H1 (cell line): ENCODE data around the gene FAM174B. TPM values are rescaled to one million over a fixed set of nuclear protein-coding genes. Genes with fewer than 3 reads are reported as not detected.

Source experiments
- CTCF ChIA-PET: fragments of 300-600 bp; sonication (Branson Sonifier 250); formaldehyde crosslinking; loops from one replicate; lab custom pipeline; 2021; ENCODE audit not compliant: partially characterized antibody; lab: Charles Lee
- POLR2A ChIA-PET: fragments of 300-600 bp; sonication (Branson Sonifier 250); formaldehyde crosslinking; loops from one replicate; lab custom pipeline; 2021; ENCODE audit warnings: inconsistent platforms; ENCODE audit not compliant: partially characterized antibody; lab: Charles Lee
- DNase-seq, 2 experiments: peaks; one replicate each; pipeline versions ENCODE4 v3.0.0 to v3.0.0-alpha.2; 2010 to 2022; ENCODE audit warnings: low spot score in 2 of 2, low read depth in 1 of 2, mixed read lengths in 1 of 2
- FAIRE-seq: peaks from 2 replicates; lab custom pipeline; 2011; peaks lifted over from hg19 to GRCh38; lab: Jason Lieb, UNC
- H2AFZ ChIP-seq: 2 replicates; pipeline ENCODE4 v1.8.1; 2012; ENCODE audit warnings: low read length, inconsistent platforms
- H2AK5ac ChIP-seq: 2 replicates; pipeline ENCODE4 v1.6.1; 2013; ENCODE audit warnings: low read depth, low read length
- H2BK120ac ChIP-seq: replicated peaks from 2 replicates; pipeline ENCODE3; 2013; ENCODE audit warnings: low read depth, low read length, inconsistent platforms
- H2BK12ac ChIP-seq: 2 replicates; pipeline ENCODE4 v1.6.1; 2013; ENCODE audit warnings: low read depth, low read length
- H2BK15ac ChIP-seq: 2 replicates; pipeline ENCODE4 v1.6.1; 2013; ENCODE audit warnings: low read length
- H2BK20ac ChIP-seq: 2 replicates; pipeline ENCODE4 v1.6.1; 2013; ENCODE audit warnings: low read length
- H2BK5ac ChIP-seq: 2 replicates; pipeline ENCODE4 v1.6.1; 2013; ENCODE audit warnings: low read depth, low read length
- H3K14ac ChIP-seq: 2 replicates; pipeline ENCODE4 v1.6.1; 2013; ENCODE audit warnings: inconsistent platforms; ENCODE audit not compliant: insufficient read length
- H3K18ac ChIP-seq: 2 replicates; pipeline ENCODE4 v1.6.1; 2013; ENCODE audit warnings: low read length; ENCODE audit errors: extremely low read depth
- H3K23ac ChIP-seq: 2 replicates; pipeline ENCODE4 v1.6.1; 2013; ENCODE audit warnings: inconsistent platforms; ENCODE audit not compliant: insufficient read length
- H3K23me2 ChIP-seq: 2 replicates; pipeline ENCODE4 v1.6.1; 2013; ENCODE audit warnings: low read depth, low read length
- H3K27ac ChIP-seq: 2 replicates; pipeline ENCODE4 v1.6.1; 2011; ENCODE audit warnings: low read depth, low read length, inconsistent platforms
- H3K27me3 ChIP-seq, 4 experiments: replicated peaks in 1 of 4; 1 replicate in 1 of 4; 2 replicates in 3 of 4; pipeline versions ENCODE4 v1.6.1 to v1.8.1; 2011 to 2013; ENCODE audit warnings: low read length in 3 of 4, mild to moderate bottlenecking in 3 of 4, inconsistent platforms in 2 of 4, mixed read lengths in 2 of 4, moderate library complexity in 1 of 4; ENCODE audit not compliant: control insufficient read depth in 3 of 4, insufficient read depth in 3 of 4; ENCODE audit errors: extremely low read depth in 1 of 4
- H3K36me3 ChIP-seq, 4 experiments: 2 replicates each; pipeline versions ENCODE4 v1.6.1 to v1.8.1; 2011 to 2013; ENCODE audit warnings: mild to moderate bottlenecking in 4 of 4, low read length in 3 of 4, moderate library complexity in 2 of 4, control low read depth in 1 of 4, inconsistent platforms in 1 of 4; ENCODE audit not compliant: insufficient read depth in 4 of 4, control insufficient read depth in 2 of 4
- H3K4ac ChIP-seq: replicated peaks from 2 replicates; pipeline ENCODE3; 2013; ENCODE audit warnings: low read length, low read depth, mixed read lengths, inconsistent platforms; ENCODE audit not compliant: insufficient read length
- H3K4me1 ChIP-seq, 4 experiments: replicated peaks in 1 of 4; 1 replicate in 1 of 4; 2 replicates in 3 of 4; pipeline versions ENCODE4 v1.6.1 to v1.8.1; 2011 to 2013; ENCODE audit warnings: low read length in 3 of 4, inconsistent platforms in 2 of 4, mixed read lengths in 1 of 4; ENCODE audit not compliant: insufficient read depth in 4 of 4, control insufficient read depth in 3 of 4
- H3K4me2 ChIP-seq, 2 experiments: 2 replicates each; pipeline versions ENCODE4 v1.6.1 to v1.8.1; 2011 to 2013; ENCODE audit warnings: low read depth in 2 of 2, low read length in 2 of 2, control low read depth in 1 of 2, inconsistent platforms in 1 of 2, mild to moderate bottlenecking in 1 of 2; ENCODE audit not compliant: insufficient read depth in 1 of 2
- H3K4me3 ChIP-seq, 4 experiments: fragments of 200-600, 300-600 bp in 1 of 4; sonication (generic), shearing (Covaris generic), sonication (Bioruptor Twin) in 1 of 4; 2 replicates each; pipeline versions ENCODE4 v1.5.1 to v1.8.1; 2011 to 2016; ENCODE audit warnings: low read length in 4 of 4, low read depth in 3 of 4, control low read depth in 2 of 4, inconsistent platforms in 2 of 4, mild to moderate bottlenecking in 2 of 4, mixed read lengths in 1 of 4, moderate library complexity in 1 of 4; ENCODE audit not compliant: insufficient read depth in 2 of 4; ENCODE audit errors: extremely low read depth in 1 of 4
- H3K56ac ChIP-seq: replicated peaks from 2 replicates; pipeline ENCODE3; 2013; ENCODE audit warnings: low read depth, mild to moderate bottlenecking, mixed read lengths, low read length, inconsistent platforms; ENCODE audit not compliant: insufficient read length
- H3K79me1 ChIP-seq: 2 replicates; pipeline ENCODE4 v1.6.1; 2013; ENCODE audit warnings: low read depth, low read length, control low read depth
- H3K79me2 ChIP-seq, 2 experiments: 2 replicates each; pipeline versions ENCODE4 v1.6.1 to v1.8.1; 2012 to 2013; ENCODE audit warnings: low read length in 2 of 2, mild to moderate bottlenecking in 2 of 2, inconsistent platforms in 1 of 2; ENCODE audit not compliant: insufficient read depth in 2 of 2, control insufficient read depth in 1 of 2
- H3K9ac ChIP-seq, 4 experiments: replicated peaks in 1 of 4; 1 replicate in 1 of 4; 2 replicates in 3 of 4; pipeline versions ENCODE4 v1.6.1 to v1.8.1; 2011 to 2013; ENCODE audit warnings: low read depth in 3 of 4, low read length in 3 of 4, control low read depth in 2 of 4, mild to moderate bottlenecking in 2 of 4, moderate library complexity in 2 of 4, inconsistent platforms in 1 of 4; ENCODE audit errors: extremely low read depth in 1 of 4
- H3K9me3 ChIP-seq, 2 experiments: 2 replicates each; pipeline versions ENCODE4 v1.6.1 to v1.8.1; 2012 to 2013; ENCODE audit warnings: mild to moderate bottlenecking in 2 of 2, moderate library complexity in 2 of 2, control low read depth in 1 of 2, inconsistent platforms in 1 of 2, low read depth in 1 of 2, low read length in 1 of 2, mixed read lengths in 1 of 2; ENCODE audit not compliant: insufficient read depth in 2 of 2
- H4K20me1 ChIP-seq, 2 experiments: replicated peaks in 1 of 2; 2 replicates each; pipeline versions ENCODE3 to v1.8.1; 2011 to 2013; ENCODE audit warnings: inconsistent platforms in 2 of 2, low read length in 2 of 2, mild to moderate bottlenecking in 1 of 2; ENCODE audit not compliant: insufficient read depth in 2 of 2, control insufficient read depth in 1 of 2
- H4K5ac ChIP-seq: 2 replicates; pipeline ENCODE4 v1.6.1; 2013; ENCODE audit warnings: low read length, low read depth, mixed read lengths, inconsistent platforms; ENCODE audit not compliant: insufficient read length
- H4K8ac ChIP-seq: 2 replicates; pipeline ENCODE4 v1.8.0; 2013; ENCODE audit warnings: mild to moderate bottlenecking, moderate library complexity, low read length, inconsistent platforms; ENCODE audit not compliant: insufficient read depth; ENCODE audit errors: extremely low read depth
- H4K91ac ChIP-seq: replicated peaks from 2 replicates; pipeline ENCODE3; 2013; ENCODE audit warnings: low read length, mixed read lengths, inconsistent platforms; ENCODE audit not compliant: insufficient read length
- ASH2L ChIP-seq: fragments of 200-600, 300-600 bp; sonication (generic); IDR thresholded peaks from one replicate; pipeline ENCODE4 v1.7.1; 2017; ENCODE audit warnings: low read length
- ATF3 ChIP-seq: IDR thresholded peaks from 2 replicates; pipeline ENCODE4 v1.6.1; 2011; ENCODE audit warnings: low read depth, mild to moderate bottlenecking, low read length; ENCODE audit not compliant: insufficient read depth
- BRCA1 ChIP-seq: IDR thresholded peaks from 2 replicates; pipeline ENCODE4 v1.6.1; 2012; ENCODE audit warnings: low read depth, low read length, improper control_type of control experiment
- CTBP2 ChIP-seq: IDR thresholded peaks from 2 replicates; pipeline ENCODE4 v1.7.0; 2011; ENCODE audit warnings: borderline replicate concordance, mild to moderate bottlenecking, moderate library complexity, mixed read lengths, low read length; ENCODE audit not compliant: insufficient read depth, insufficient read length
- CTCF ChIP-seq, 3 experiments: IDR thresholded peaks; 1 replicate in 2 of 3; 2 replicates in 1 of 3; pipeline versions ENCODE4 v1.5.1 to v1.6.1; 2011; ENCODE audit warnings: low read length in 3 of 3, mild to moderate bottlenecking in 3 of 3, inconsistent platforms in 2 of 3, low read depth in 1 of 3, moderate library complexity in 1 of 3; ENCODE audit not compliant: insufficient read depth in 1 of 3; ENCODE audit errors: control extremely low read depth in 1 of 3
- EP300 ChIP-seq, 2 experiments: IDR thresholded peaks; 1 replicate in 1 of 2; 2 replicates in 1 of 2; pipeline ENCODE4 v1.6.1; 2011 to 2012; ENCODE audit warnings: low read depth in 2 of 2, low read length in 2 of 2, mild to moderate bottlenecking in 2 of 2, borderline replicate concordance in 1 of 2, inconsistent platforms in 1 of 2, moderate library complexity in 1 of 2
- RNF2 ChIP-seq: fragments of 200-900, 300-1000 bp; sonication (generic); IDR thresholded peaks from 2 replicates; pipeline ENCODE4 v1.7.1; 2016; ENCODE audit warnings: borderline replicate concordance, low read depth, mild to moderate bottlenecking, antibody characterized with exemption, low read length; ENCODE audit not compliant: poor library complexity, severe bottlenecking; ENCODE audit errors: missing control alignments
- SRF ChIP-seq: IDR thresholded peaks from 2 replicates; pipeline ENCODE4 v1.6.1; 2011; ENCODE audit warnings: mild to moderate bottlenecking, low read depth, low read length, moderate library complexity
- TCF12 ChIP-seq: IDR thresholded peaks from 2 replicates; pipeline ENCODE4 v1.6.1; 2011; ENCODE audit warnings: low read depth, mild to moderate bottlenecking, low read length
- ZNF274 ChIP-seq: IDR thresholded peaks from 2 replicates; pipeline ENCODE4 v1.7.0; 2012; ENCODE audit warnings: low read length, borderline replicate concordance; ENCODE audit errors: extremely low read depth
- WGBS, 2 experiments: shearing (Covaris generic) in 1 of 2; methylation state at CpG; one replicate each; pipeline versions ENCODE4 v1.1.6 to v1.1.7; 2013 to 2015; ENCODE audit warnings: low lambda C conversion rate in 2 of 2, mixed read lengths in 2 of 2, inconsistent platforms in 1 of 2, low coverage in 1 of 2, missing lambda C conversion rate in 1 of 2; ENCODE audit not compliant: insufficient replicate concordance in 2 of 2, insufficient coverage in 1 of 2, insufficient read length in 1 of 2; ENCODE audit errors: extremely low coverage in 1 of 2, missing lambda C conversion rate in 1 of 2; 5-methylcytosine and 5-hydroxymethylcytosine counted together
- polyA plus RNA-seq, 7 experiments: library from polyadenylated mRNA; depleted of rRNA in 3 of 7; stranded (reverse) in 5 of 7; unstranded in 2 of 7; fragments of >200 nt in 5 of 7; fragments of 200-250 nt in 2 of 7; gene quantifications; 1 replicate in 5 of 7; 2 replicates in 1 of 7; 4 replicates in 1 of 7; pipeline versions ENCODE4 v1.2.1 to v1.2.3, GENCODE V29; 2011 to 2013; ENCODE audit warnings: missing spikeins in 2 of 7, mixed read lengths in 2 of 7
- total RNA-seq: library from RNA; stranded (reverse); fragmentation: NEBNext Ultra II Directional; extraction: Animal tissue kit (Norgen Biotek cat#: 25700); gene quantifications from 2 replicates; pipeline ENCODE4 v1.2.1, GENCODE V29; 2021

The FAM174B gene
- total and polyA plus RNA-seq, 2 of the 8 experiments (the other 6 are each of a cell fraction or from before 2014, with no cell fraction given): 9.3 to 35.2 TPM

- no peak overlapping the region for H3K9ac ChIP-seq
- no peak overlapping the region for H2BK20ac ChIP-seq
- H3K79me1 ChIP-seq: no peaks in the 10 kb centered on the region
- H2BK12ac ChIP-seq: no peak overlapping the region
- H3K18ac ChIP-seq: no peak overlapping the region
- no peaks in the 10 kb centered on the region for H3K27me3 ChIP-seq
- peaks cover 16 to 18% of the 10 kb centered on the region in 2 experiments for H3K9me3 ChIP-seq
- no peak overlapping the region for H4K5ac ChIP-seq
- H3K56ac ChIP-seq: no peak overlapping the region
- H3K4me2 ChIP-seq: no peak overlapping the region
- no peaks in the 10 kb centered on the region for H3K23me2 ChIP-seq
- H3K4me1 ChIP-seq: no peaks in the 10 kb centered on the region
- no peak overlapping the region for H4K8ac ChIP-seq
- H2BK5ac ChIP-seq: no peak overlapping the region
- no peak overlapping the region for H4K91ac ChIP-seq
- CTCF ChIA-PET: interaction anchor here (3.9 kb wide), 1 partner anchor 25 kb away, joined by 15 read pairs; no protein-coding TSS in a partner anchor
- H3K14ac ChIP-seq: no peak overlapping the region
- no peaks in the 10 kb centered on the region for H3K79me2 ChIP-seq
- H2BK15ac ChIP-seq: no peak overlapping the region
- H3K23ac ChIP-seq: no peak overlapping the region
- H3K4me3 ChIP-seq: no peak overlapping the region
- no peak overlapping the region for H3K27ac ChIP-seq
- H4K20me1 ChIP-seq: no peaks in the 10 kb centered on the region
- H2BK120ac ChIP-seq: no peak overlapping the region
- POLR2A ChIA-PET: no interaction called here
- FAIRE-seq: no peak
- no peak for DNase-seq
- no peaks in the 10 kb centered on the region for H3K36me3 ChIP-seq
- H3K4ac ChIP-seq: no peak overlapping the region
- no peak overlapping the region for H2AFZ ChIP-seq
- H2AK5ac ChIP-seq: no peak overlapping the region
- 85% methylated on average over 3 of the region's 3 CpGs; no CpG with 5 or more reads in 1 of the 2 experiments for WGBS, 2 experiments
- TF ChIP-seq ATF3 (no peak), BRCA1 (no peak), ZNF274 (no peak), CTCF (IDR thresholded peaks at IDR 0.05; ENCODE audit: control extremely low read depth in 1 of 3, insufficient read depth in 1 of 3, low read depth in 1 of 3, low read length in 3 of 3) (no peak), CTBP2 (no peak), TCF12 (no peak), ASH2L (no peak), EP300 (IDR thresholded peaks at IDR 0.05; ENCODE audit: borderline replicate concordance in 1 of 2, low read depth in 2 of 2, low read length in 2 of 2) (no peak), SRF (no peak), RNF2 (no peak)
Measured at GRCh38 chr15:92690395-92690794, 34.8 kb upstream of the FAM174B start.
